Ishikawa (cell line): ENCODE results near the gene ACR.
A peak's percentile ranks its signal among the peaks of the same experiment; 100 is the strongest.

Experiments
- CEBPB ChIP-seq: IDR thresholded peaks from 2 replicates; pipeline ENCODE4 v1.6.1; 2012
- CREB1 ChIP-seq: IDR thresholded peaks from 2 replicates; pipeline ENCODE4 v1.6.1; 2012; ENCODE audit warnings: low read depth
- EGR1 ChIP-seq: IDR thresholded peaks from 2 replicates; pipeline ENCODE4 v1.6.1; 2012
- EP300 ChIP-seq: IDR thresholded peaks from 2 replicates; pipeline ENCODE4 v1.6.1; 2012; ENCODE audit warnings: borderline replicate concordance
- FOXM1 ChIP-seq: IDR thresholded peaks from 2 replicates; pipeline ENCODE4 v1.6.1; 2012; ENCODE audit warnings: low read depth, borderline replicate concordance
- NFIC ChIP-seq: IDR thresholded peaks from 2 replicates; pipeline ENCODE4 v1.6.1; 2012
- RAD21 ChIP-seq: IDR thresholded peaks from 2 replicates; pipeline ENCODE4 v1.6.1; 2012; ENCODE audit warnings: low read depth
- TAF1 ChIP-seq: IDR thresholded peaks from 2 replicates; pipeline ENCODE4 v1.6.1; 2012; ENCODE audit warnings: low read depth, mild to moderate bottlenecking
- TCF12 ChIP-seq: IDR thresholded peaks from 2 replicates; pipeline ENCODE4 v1.6.1; 2012; ENCODE audit warnings: low read depth
- TEAD4 ChIP-seq: IDR thresholded peaks from 2 replicates; pipeline ENCODE4 v1.6.1; 2012
- YY1 ChIP-seq: IDR thresholded peaks from 2 replicates; pipeline ENCODE4 v1.6.1; 2012; ENCODE audit warnings: low read depth
- ZBTB7A ChIP-seq: IDR thresholded peaks from 2 replicates; pipeline ENCODE4 v1.6.1; 2012; ENCODE audit warnings: low read depth
- TF ChIP-seq, protein P1 (sequence below): IDR thresholded peaks from 2 replicates; pipeline ENCODE4 v1.6.1; 2012; ENCODE audit warnings: low read depth, mild to moderate bottlenecking
- TF ChIP-seq, protein P2 (sequence below): IDR thresholded peaks from 2 replicates; pipeline ENCODE4 v1.6.1; 2012
- TF ChIP-seq, protein P3 (sequence below): IDR thresholded peaks from 2 replicates; pipeline ENCODE4 v1.6.1; 2012

ACR gene

DNA sequence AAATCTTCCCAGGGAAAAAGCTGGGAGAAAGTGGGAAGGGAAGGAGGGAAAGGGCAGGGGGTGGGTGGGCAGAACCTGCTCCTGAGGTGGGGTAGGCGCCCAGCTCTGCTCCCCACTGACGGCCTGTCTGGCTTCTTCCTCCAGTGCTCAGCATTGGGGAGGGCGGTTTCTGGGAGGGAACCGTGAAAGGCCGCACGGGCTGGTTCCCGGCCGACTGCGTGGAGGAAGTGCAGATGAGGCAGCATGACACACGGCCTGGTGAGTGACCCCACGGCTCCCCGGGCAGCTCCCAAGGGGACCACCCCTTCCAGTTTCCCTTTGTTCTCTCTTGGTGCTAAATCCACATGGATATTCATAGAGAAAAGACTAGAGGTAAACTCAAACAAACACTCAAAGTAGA, 39.5 kb upstream of the ACR start:
- no peak for TF ChIP-seq FOXM1
- TF ChIP-seq CEBPB = no peak
- TF ChIP-seq, protein P1, sequence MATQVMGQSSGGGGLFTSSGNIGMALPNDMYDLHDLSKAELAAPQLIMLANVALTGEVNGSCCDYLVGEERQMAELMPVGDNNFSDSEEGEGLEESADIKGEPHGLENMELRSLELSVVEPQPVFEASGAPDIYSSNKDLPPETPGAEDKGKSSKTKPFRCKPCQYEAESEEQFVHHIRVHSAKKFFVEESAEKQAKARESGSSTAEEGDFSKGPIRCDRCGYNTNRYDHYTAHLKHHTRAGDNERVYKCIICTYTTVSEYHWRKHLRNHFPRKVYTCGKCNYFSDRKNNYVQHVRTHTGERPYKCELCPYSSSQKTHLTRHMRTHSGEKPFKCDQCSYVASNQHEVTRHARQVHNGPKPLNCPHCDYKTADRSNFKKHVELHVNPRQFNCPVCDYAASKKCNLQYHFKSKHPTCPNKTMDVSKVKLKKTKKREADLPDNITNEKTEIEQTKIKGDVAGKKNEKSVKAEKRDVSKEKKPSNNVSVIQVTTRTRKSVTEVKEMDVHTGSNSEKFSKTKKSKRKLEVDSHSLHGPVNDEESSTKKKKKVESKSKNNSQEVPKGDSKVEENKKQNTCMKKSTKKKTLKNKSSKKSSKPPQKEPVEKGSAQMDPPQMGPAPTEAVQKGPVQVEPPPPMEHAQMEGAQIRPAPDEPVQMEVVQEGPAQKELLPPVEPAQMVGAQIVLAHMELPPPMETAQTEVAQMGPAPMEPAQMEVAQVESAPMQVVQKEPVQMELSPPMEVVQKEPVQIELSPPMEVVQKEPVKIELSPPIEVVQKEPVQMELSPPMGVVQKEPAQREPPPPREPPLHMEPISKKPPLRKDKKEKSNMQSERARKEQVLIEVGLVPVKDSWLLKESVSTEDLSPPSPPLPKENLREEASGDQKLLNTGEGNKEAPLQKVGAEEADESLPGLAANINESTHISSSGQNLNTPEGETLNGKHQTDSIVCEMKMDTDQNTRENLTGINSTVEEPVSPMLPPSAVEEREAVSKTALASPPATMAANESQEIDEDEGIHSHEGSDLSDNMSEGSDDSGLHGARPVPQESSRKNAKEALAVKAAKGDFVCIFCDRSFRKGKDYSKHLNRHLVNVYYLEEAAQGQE = no peak
- TF ChIP-seq, protein P2, sequence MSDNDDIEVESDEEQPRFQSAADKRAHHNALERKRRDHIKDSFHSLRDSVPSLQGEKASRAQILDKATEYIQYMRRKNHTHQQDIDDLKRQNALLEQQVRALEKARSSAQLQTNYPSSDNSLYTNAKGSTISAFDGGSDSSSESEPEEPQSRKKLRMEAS = no peak
- TF ChIP-seq EGR1 = no peak
- TF ChIP-seq, protein P3, sequence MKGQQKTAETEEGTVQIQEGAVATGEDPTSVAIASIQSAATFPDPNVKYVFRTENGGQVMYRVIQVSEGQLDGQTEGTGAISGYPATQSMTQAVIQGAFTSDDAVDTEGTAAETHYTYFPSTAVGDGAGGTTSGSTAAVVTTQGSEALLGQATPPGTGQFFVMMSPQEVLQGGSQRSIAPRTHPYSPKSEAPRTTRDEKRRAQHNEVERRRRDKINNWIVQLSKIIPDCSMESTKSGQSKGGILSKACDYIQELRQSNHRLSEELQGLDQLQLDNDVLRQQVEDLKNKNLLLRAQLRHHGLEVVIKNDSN = no peak
- TF ChIP-seq TCF12 = no peak
- TF ChIP-seq TAF1 = no peak
- no peak for TF ChIP-seq YY1
- no peak for TF ChIP-seq TEAD4

GRCh38 chr22:50699001-50699755, 38.8 kb upstream of the ACR start:
- TF ChIP-seq EP300 (no peak), RAD21 (no peak), TAF1 (no peak), TCF12 (no peak)
- TF ChIP-seq, protein P1 = no peak

GRCh38 chr22:50699756-50700386, 38.1 kb upstream of the ACR start:
- TF ChIP-seq, protein P3 = no peak
- peak; percentile 28 for TF ChIP-seq RAD21

DNA sequence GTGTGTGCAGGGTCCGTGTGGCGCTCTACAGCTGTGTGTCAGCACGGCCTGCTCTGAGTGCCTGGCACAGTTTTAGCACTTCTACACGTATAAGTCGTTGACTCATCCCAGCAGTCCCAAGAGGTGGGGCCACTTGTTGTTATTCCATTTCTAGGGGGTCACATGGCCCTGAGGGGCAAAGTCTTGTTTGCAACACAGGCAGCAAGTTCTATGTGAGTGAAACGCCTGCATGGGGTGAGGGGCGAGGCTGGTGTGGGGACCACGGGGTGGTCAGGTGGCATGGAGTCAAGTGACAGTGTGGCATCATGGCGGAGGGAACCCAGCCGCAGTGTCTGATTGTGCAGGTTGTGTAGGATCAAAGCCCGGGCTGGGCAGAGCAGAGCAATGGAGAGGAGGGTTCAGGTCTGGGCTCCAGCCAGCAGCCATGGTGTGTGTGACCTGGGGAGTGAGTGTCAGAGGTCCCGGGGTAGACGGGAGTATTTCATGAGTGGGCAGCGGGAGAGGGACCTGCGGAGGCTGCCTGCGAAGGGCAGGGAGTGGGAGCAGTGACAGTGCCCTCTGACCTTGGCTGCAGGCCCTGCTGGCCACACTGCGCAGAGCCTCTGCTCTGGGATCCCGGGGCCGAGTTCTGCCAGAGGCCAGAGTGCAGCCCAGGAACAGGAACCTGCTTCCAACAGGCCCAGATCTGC, 37.5 kb upstream of the ACR start:
- no peak for TF ChIP-seq YY1
- no peak for TF ChIP-seq EGR1
- TF ChIP-seq, protein P3 = no peak
- no peak for TF ChIP-seq RAD21
- TF ChIP-seq ZBTB7A = no peak
- TF ChIP-seq EP300 = no peak
- no peak for TF ChIP-seq TCF12
- no peak for TF ChIP-seq FOXM1
- no peak for TF ChIP-seq NFIC
- no peak for TF ChIP-seq TEAD4
- TF ChIP-seq, protein P2 = no peak
- TF ChIP-seq, protein P1 = no peak
- no peak for TF ChIP-seq TAF1
- TF ChIP-seq CREB1 = no peak
- no peak for TF ChIP-seq CEBPB
